A673 (cell line): ENCODE data around the gene GRIK2. TPM values are rescaled to one million over a fixed set of nuclear protein-coding genes. Genes with fewer than 3 reads are reported as not detected.

Source experiments
- BruUV-seq: library from RNA; stranded (reverse); fragments of 400-500 nt; replicated peaks from 2 replicates; lab custom pipeline; 2021; lab: Mats Ljungman, UMichigan
- CTCF ChIA-PET: fragments of 300-600 bp; sonication (Branson Sonifier 250); formaldehyde crosslinking; loops from one replicate; lab custom pipeline; 2022; ENCODE audit warnings: antibody characterized with exemption; lab: Charles Lee
- POLR2A ChIA-PET: fragments of 300-600 bp; sonication (Branson Sonifier 250); formaldehyde crosslinking; loops from one replicate; lab custom pipeline; 2022; ENCODE audit warnings: antibody characterized with exemption; ENCODE audit not compliant: low non-redundant PET; lab: Charles Lee
- DNase-seq: peaks from one replicate; pipeline ENCODE4 v3.0.0-alpha.2; 2015; ENCODE audit warnings: low spot score
- H3K27ac ChIP-seq: fragments of 200-600 bp; sonication (generic); 2 replicates; pipeline ENCODE4 v1.5.1; 2016; ENCODE audit warnings: mixed run types, low read depth, mild to moderate bottlenecking, mixed read lengths, antibody characterized with exemption, low read length; ENCODE audit not compliant: poor library complexity, severe bottlenecking
- H3K27me3 ChIP-seq: fragments of 200-600 bp; sonication (generic); replicated peaks from 2 replicates; pipeline ENCODE4 v1.6.1; 2017; ENCODE audit warnings: mixed run types, low read depth, mild to moderate bottlenecking, mixed read lengths, antibody characterized with exemption, low read length; ENCODE audit not compliant: insufficient read depth, poor library complexity
- H3K36me3 ChIP-seq: fragments of 200-600 bp; sonication (generic); 2 replicates; pipeline ENCODE4 v1.6.1; 2016; ENCODE audit warnings: mixed run types, mild to moderate bottlenecking, mixed read lengths, antibody characterized with exemption, low read length; ENCODE audit not compliant: insufficient read depth, poor library complexity, severe bottlenecking
- H3K4me1 ChIP-seq: fragments of 200-600 bp; sonication (generic); 2 replicates; pipeline ENCODE4 v1.6.1; 2017; ENCODE audit warnings: mixed run types, mild to moderate bottlenecking, mixed read lengths, antibody characterized with exemption, low read length; ENCODE audit not compliant: insufficient read depth, poor library complexity, severe bottlenecking
- H3K4me3 ChIP-seq: fragments of 200-600 bp; sonication (generic); 2 replicates; pipeline ENCODE4 v1.5.1; 2016; ENCODE audit warnings: low read depth, mixed run types, mild to moderate bottlenecking, mixed read lengths, low read length; ENCODE audit not compliant: poor library complexity, severe bottlenecking
- H3K9me3 ChIP-seq: fragments of 200-600 bp; sonication (generic); 2 replicates; pipeline ENCODE4 v1.6.1; 2016; ENCODE audit warnings: mixed run types, low read depth, mild to moderate bottlenecking, mixed read lengths, antibody characterized with exemption, low read length; ENCODE audit not compliant: poor library complexity, severe bottlenecking
- EZH2 ChIP-seq: fragments of 200-600 bp; sonication (generic); IDR thresholded peaks from 2 replicates; pipeline ENCODE4 v1.6.1; 2017; ENCODE audit warnings: borderline replicate concordance, low read depth, mild to moderate bottlenecking, mixed read lengths, antibody characterized with exemption, low read length; ENCODE audit not compliant: poor library complexity, severe bottlenecking
- intact Hi-C: fragments of 100-400 bp; cut with micrococcal nuclease; formaldehyde crosslinking; loops from one replicate; pipeline ENCODE4 v1.10.0; 2022; ENCODE audit not compliant: unreplicated experiment
- total RNA-seq: library from RNA; stranded (reverse); gene quantifications from 2 replicates; pipeline ENCODE4 v1.2.3, GENCODE V29; 2021
- TF ChIP-seq, protein P1 (sequence below): fragments of 300-800, 200-600 bp; sonication (generic); conservative IDR thresholded peaks from 2 replicates; pipeline ENCODE4 v1.5.1; 2017; ENCODE audit warnings: low read depth, mild to moderate bottlenecking, antibody characterized with exemption, low read length, moderate library complexity, mixed read lengths

GRIK2 gene
- total RNA-seq, 1 experiment from 2014 or later, result 62.1 TPM

DNA sequence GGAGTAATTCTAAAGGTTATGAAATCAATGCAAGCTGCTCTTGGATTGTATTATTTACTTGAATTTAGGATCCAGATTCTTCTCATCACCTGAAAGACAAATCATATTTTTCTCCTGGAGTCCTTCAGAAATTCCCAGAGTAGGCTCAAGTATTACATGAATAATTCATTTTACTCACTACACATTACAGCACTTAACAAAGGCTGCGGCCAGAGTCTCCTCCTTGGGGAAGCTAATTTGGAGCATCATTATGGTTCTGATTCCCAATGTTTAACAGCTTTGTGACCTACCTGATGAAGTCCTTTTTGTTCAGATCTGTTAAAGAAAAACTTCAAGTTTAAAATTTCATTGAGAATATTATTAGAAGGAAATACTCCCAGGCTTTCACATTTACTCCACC is 28.7 kb downstream of the GRIK2 start:
- no peaks in the 10 kb centered on the region for H3K27me3 ChIP-seq
- no peak overlapping the region for H3K27ac ChIP-seq
- H3K9me3 ChIP-seq, result no peaks in the 10 kb centered on the region
- ChIA-PET POLR2A (no interaction called here), CTCF (no interaction called here)
- no peaks in the 10 kb centered on the region for H3K4me1 ChIP-seq
- no TSS peak for BruUV-seq
- no peak for DNase-seq
- no peak overlapping the region for H3K4me3 ChIP-seq
- intact Hi-C loops, result no loop called here
- TF ChIP-seq EZH2, result no peak
- TF ChIP-seq, protein P1, sequence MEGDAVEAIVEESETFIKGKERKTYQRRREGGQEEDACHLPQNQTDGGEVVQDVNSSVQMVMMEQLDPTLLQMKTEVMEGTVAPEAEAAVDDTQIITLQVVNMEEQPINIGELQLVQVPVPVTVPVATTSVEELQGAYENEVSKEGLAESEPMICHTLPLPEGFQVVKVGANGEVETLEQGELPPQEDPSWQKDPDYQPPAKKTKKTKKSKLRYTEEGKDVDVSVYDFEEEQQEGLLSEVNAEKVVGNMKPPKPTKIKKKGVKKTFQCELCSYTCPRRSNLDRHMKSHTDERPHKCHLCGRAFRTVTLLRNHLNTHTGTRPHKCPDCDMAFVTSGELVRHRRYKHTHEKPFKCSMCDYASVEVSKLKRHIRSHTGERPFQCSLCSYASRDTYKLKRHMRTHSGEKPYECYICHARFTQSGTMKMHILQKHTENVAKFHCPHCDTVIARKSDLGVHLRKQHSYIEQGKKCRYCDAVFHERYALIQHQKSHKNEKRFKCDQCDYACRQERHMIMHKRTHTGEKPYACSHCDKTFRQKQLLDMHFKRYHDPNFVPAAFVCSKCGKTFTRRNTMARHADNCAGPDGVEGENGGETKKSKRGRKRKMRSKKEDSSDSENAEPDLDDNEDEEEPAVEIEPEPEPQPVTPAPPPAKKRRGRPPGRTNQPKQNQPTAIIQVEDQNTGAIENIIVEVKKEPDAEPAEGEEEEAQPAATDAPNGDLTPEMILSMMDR, result no peak
- no peaks in the 10 kb centered on the region for H3K36me3 ChIP-seq

DNA sequence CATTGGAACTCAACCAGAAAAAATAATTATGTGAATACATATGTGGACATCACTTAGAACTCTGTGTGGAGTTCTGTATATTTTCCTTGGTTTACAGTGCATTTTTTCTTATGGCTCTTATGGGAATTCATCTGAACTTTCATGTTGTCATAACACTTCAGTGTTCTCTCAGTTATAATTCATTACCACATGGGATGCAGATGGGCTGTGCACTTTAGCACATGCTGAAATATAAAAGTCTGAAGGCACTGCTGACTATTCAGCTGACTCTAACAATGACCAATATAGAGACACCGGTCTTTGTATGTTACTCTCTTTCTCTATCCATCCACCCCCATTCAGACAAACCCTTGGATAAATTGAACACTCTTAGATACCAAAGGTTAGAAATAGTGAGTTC is 29.3 kb downstream of the GRIK2 start:
- ChIA-PET POLR2A (no interaction called here), CTCF (no interaction called here)
- Histone ChIP-seq H3K4me3 (no peak overlapping the region), H3K9me3 (no peaks in the 10 kb centered on the region), H3K27me3 (no peaks in the 10 kb centered on the region), H3K4me1 (no peaks in the 10 kb centered on the region), H3K36me3 (no peaks in the 10 kb centered on the region), H3K27ac (no peak overlapping the region)
- TF ChIP-seq EZH2, result no peak
- TF ChIP-seq, protein P1, result no peak
- intact Hi-C loops, result no loop called here
- no TSS peak for BruUV-seq
- DNase-seq, result no peak

DNA sequence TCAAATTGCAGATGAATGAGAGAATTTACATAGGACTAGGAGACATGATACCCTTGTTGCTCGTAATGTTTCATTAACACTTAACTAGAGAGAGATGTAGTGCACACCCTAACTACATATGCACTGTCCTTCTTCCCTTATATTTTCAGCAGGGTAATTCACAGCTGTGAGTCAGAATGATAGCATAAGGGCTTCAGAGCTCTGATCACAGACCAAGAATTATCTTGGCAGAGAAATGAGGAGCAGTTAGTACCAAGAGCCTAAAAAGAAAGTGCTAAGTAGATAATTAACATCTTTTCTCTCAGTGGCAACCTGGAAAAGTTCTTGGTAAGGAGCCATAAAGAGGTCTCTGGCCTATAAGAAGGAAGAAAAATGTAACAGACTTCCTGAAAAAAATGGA is 35.8 kb downstream of the GRIK2 start:
- peak; percentile 34 for DNase-seq
- Histone ChIP-seq H3K9me3 (no peaks in the 10 kb centered on the region), H3K27ac (peak overlapping the region; percentile 18), H3K36me3 (peaks cover 5% of the 10 kb centered on the region), H3K4me1 (peaks cover 9% of the 10 kb centered on the region), H3K27me3 (no peaks in the 10 kb centered on the region), H3K4me3 (no peak overlapping the region)
- intact Hi-C loops, result no loop called here
- no peak for TF ChIP-seq EZH2
- TF ChIP-seq, protein P1, result no peak
- BruUV-seq, result no TSS peak
- ChIA-PET POLR2A (no interaction called here), CTCF (no interaction called here)
